T-helper 17 cell (primary cell): ENCODE data around the gene NXN. TPM values are rescaled to one million over a fixed set of nuclear protein-coding genes. Genes with fewer than 3 reads are reported as not detected.
"Not testable (repeated sequence)": the region's sequence is repeated elsewhere in the genome, so short reads cannot be mapped to it uniquely, and the experiment has no call there.

Source experiments
- ATAC-seq: fragments of 150-1000 bp; cut with Tn5 transposase; 2 replicates; pipeline ENCODE4 v1.10.0; 2021; ENCODE audit warnings: mild to moderate bottlenecking, moderate library complexity
- DNase-seq, 3 donors: peaks; one replicate each; pipeline versions ENCODE4 v3.0.0 to v3.0.0-alpha.2; 2020 to 2021
- H3K9me3 ChIP-seq: one replicate; pipeline ENCODE4 v1.7.0; 2013; ENCODE audit warnings: low read length, mild to moderate bottlenecking; ENCODE audit not compliant: control insufficient read depth, poor library complexity, severe bottlenecking
- H3K27ac Mint-ChIP-seq: one replicate; pipeline ENCODE4 v1.8.0; 2022; ENCODE audit warnings: mild to moderate bottlenecking, moderate library complexity, mixed read lengths
- H3K27me3 Mint-ChIP-seq: one replicate; pipeline ENCODE4 v1.8.0; 2022; ENCODE audit warnings: mixed read lengths
- H3K36me3 Mint-ChIP-seq: one replicate; pipeline ENCODE4 v1.8.0; 2022; ENCODE audit warnings: low read depth, mixed read lengths
- H3K4me1 Mint-ChIP-seq: one replicate; pipeline ENCODE4 v1.8.0; 2022; ENCODE audit warnings: mild to moderate bottlenecking, mixed read lengths
- H3K4me3 Mint-ChIP-seq: one replicate; pipeline ENCODE4 v1.8.0; 2022; ENCODE audit warnings: mild to moderate bottlenecking, moderate library complexity, mixed read lengths
- total RNA-seq, 4 donors: library from RNA in 2 of 4; stranded (reverse) in 2 of 4; gene quantifications; one replicate each; pipeline ENCODE4 v1.2.3 and lab custom pipeline; 2022 to 2026

Gene NXN
- total RNA-seq, 2 donors from 2014 or later, result 3.3 to 4.4 TPM

GRCh38 chr17:968812-969730 lies 10.5 kb downstream of the NXN start:
- Mint-ChIP-seq H3K36me3 (no peaks in the 10 kb centered on the region), H3K4me1 (peaks cover 11% of the 10 kb centered on the region), H3K27me3 (peaks cover 41% of the 10 kb centered on the region), H3K27ac (no peak overlapping the region), H3K4me3 (no peak overlapping the region)
- DNase-seq (no peak), ATAC-seq (no peak)
- H3K9me3 ChIP-seq, result no peaks in the 10 kb centered on the region

GRCh38 chr17:967122-967521 lies 12.5 kb downstream of the NXN start:
- Mint-ChIP-seq H3K4me1 (peaks cover 11% of the 10 kb centered on the region), H3K4me3 (no peak overlapping the region), H3K27me3 (peaks cover 33% of the 10 kb centered on the region), H3K27ac (no peak overlapping the region), H3K36me3 (no peaks in the 10 kb centered on the region)
- DNase-seq (no peak), ATAC-seq (no peak)
- H3K9me3 ChIP-seq, result no peaks in the 10 kb centered on the region

GRCh38 chr17:965311-965989 lies 14.1 kb downstream of the NXN start:
- Mint-ChIP-seq H3K36me3 (no peaks in the 10 kb centered on the region), H3K27ac (no peak overlapping the region), H3K4me3 (no peak overlapping the region), H3K4me1 (peaks cover 11% of the 10 kb centered on the region), H3K27me3 (peaks cover 38% of the 10 kb centered on the region)
- ATAC-seq (no peak), DNase-seq (no peak)
- H3K9me3 ChIP-seq, result no peaks in the 10 kb centered on the region

DNA sequence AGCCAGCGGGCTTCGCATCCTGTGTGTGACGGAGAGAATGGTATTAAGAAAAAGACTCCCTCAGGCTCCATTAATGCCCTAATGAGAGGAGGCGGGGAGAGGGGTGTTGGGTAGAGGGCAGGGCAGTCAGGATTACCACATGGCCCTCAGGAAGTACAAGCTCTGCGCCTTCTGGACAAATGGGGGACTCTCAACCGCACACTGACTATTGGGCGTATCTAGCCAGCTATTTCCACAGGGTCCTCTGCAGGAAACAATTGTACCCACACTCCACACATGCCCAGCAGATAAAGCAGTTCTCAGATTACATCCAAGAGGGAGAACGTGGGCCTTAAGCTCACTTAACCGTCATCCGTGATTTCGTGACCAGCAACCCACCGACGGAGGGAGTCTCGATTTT lies 14.7 kb downstream of the NXN start:
- H3K9me3 ChIP-seq, result no peaks in the 10 kb centered on the region
- Mint-ChIP-seq H3K36me3 (no peaks in the 10 kb centered on the region), H3K4me1 (peaks cover 11% of the 10 kb centered on the region), H3K27ac (no peak overlapping the region), H3K27me3 (peaks cover 36% of the 10 kb centered on the region), H3K4me3 (no peak overlapping the region)
- DNase-seq, result no peak
- ATAC-seq, result no peak

- peaks cover 23% of the 10 kb centered on the region for H3K27me3 Mint-ChIP-seq
- ATAC-seq (no peak), DNase-seq (no peak)
- no peaks in the 10 kb centered on the region for H3K36me3 Mint-ChIP-seq
- H3K4me3 Mint-ChIP-seq, result no peak overlapping the region
- H3K9me3 ChIP-seq, result no peaks in the 10 kb centered on the region
- no peak overlapping the region for H3K27ac Mint-ChIP-seq
- H3K4me1 Mint-ChIP-seq, result no peaks in the 10 kb centered on the region
These were observed 16.9 kb downstream of the NXN start for GRCh38 chr17:962670-963069.

DNA sequence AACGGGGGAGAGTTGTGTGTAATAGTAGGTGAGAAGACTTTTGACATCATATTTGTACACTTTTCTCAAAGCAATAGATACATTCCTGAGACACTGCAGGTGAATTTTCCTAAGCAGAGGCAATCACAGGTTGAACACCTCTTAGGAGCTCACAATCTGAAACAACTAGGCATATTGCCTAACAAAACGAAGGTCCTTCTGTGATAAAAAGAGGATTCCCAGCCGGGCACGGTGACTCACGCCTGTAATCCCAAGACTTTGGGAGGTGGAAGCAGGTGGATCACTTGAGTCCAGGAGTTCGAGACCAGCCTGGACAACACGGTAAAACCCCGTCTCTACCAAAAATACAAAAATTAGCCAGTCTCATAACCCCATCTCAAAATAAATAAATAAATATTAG lies 17.4 kb downstream of the NXN start:
- no peak overlapping the region for H3K4me3 Mint-ChIP-seq
- no peaks in the 10 kb centered on the region for H3K4me1 Mint-ChIP-seq
- DNase-seq (no peak), ATAC-seq (no peak)
- H3K27me3 Mint-ChIP-seq, result peaks cover 23% of the 10 kb centered on the region
- H3K36me3 Mint-ChIP-seq, result no peaks in the 10 kb centered on the region
- no peak overlapping the region for H3K27ac Mint-ChIP-seq
- no peaks in the 10 kb centered on the region for H3K9me3 ChIP-seq

GRCh38 chr17:958712-959451 lies 20.7 kb downstream of the NXN start:
- Mint-ChIP-seq H3K27ac (no peak overlapping the region), H3K36me3 (no peaks in the 10 kb centered on the region), H3K4me3 (no peak overlapping the region), H3K4me1 (no peaks in the 10 kb centered on the region), H3K27me3 (peaks cover 19% of the 10 kb centered on the region)
- H3K9me3 ChIP-seq, result no peaks in the 10 kb centered on the region
- no peak for ATAC-seq
- DNase-seq, result no peak

GRCh38 chr17:957856-958421 lies 21.6 kb downstream of the NXN start:
- H3K27me3 Mint-ChIP-seq, result peaks cover 19% of the 10 kb centered on the region
- H3K4me3 Mint-ChIP-seq, result no peak overlapping the region
- no peaks in the 10 kb centered on the region for H3K36me3 Mint-ChIP-seq
- H3K9me3 ChIP-seq, result no peaks in the 10 kb centered on the region
- H3K4me1 Mint-ChIP-seq, result no peaks in the 10 kb centered on the region
- H3K27ac Mint-ChIP-seq, result no peak overlapping the region
- ATAC-seq (no peak), DNase-seq (no peak)

- ATAC-seq, result no peak
- H3K27me3 Mint-ChIP-seq, result peaks cover 16% of the 10 kb centered on the region
- H3K4me3 Mint-ChIP-seq, result no peak overlapping the region
These were observed 22.7 kb downstream of the NXN start for GRCh38 chr17:956905-957304.

DNA sequence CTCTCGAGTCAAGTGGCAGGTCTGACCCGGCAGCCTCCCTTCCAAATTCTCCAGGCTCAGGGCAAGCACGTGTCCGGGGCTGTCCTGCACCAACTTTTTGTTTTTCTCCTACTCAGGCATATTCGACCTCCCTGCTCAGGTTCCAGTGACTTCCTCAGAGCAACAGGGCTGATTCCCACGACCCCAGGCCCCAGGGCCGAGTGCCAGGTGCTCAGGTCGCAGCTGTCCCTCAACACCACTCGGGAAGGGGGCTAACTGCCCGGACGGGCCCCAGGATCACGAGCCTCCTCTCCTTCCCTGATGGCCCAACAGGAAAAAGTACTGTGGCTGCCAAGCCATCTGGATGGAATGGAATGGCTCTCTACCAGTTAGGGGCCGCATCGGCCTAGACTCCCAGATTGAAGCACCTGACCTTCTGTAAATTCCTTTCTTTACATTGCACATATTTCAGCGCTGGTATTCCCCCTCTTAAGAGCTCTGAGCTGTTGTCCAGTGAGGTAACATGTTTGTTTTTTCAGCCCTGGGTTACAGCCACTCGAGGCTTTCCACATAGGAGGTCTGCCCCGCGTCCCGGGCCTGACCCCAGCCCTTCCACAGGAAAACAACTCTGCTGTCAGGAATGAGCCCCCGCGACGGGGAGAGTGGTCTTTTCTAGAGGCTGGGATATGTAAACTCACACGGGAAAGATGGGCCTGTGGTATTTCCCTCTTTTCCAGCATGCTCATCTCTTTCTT lies 25.0 kb downstream of the NXN start:
- Mint-ChIP-seq H3K27me3 (peaks cover 21% of the 10 kb centered on the region), H3K4me3 (no peak overlapping the region), H3K27ac (no peak overlapping the region), H3K36me3 (no peaks in the 10 kb centered on the region), H3K4me1 (no peaks in the 10 kb centered on the region)
- no peak for ATAC-seq
- no peak for DNase-seq
- no peaks in the 10 kb centered on the region for H3K9me3 ChIP-seq

More at GRCh38 chr17:956905-957304, 22.7 kb downstream of the NXN start:
- DNase-seq, result no peak
- no peaks in the 10 kb centered on the region for H3K36me3 Mint-ChIP-seq
- no peaks in the 10 kb centered on the region for H3K9me3 ChIP-seq
- no peak overlapping the region for H3K27ac Mint-ChIP-seq
- H3K4me1 Mint-ChIP-seq, result no peaks in the 10 kb centered on the region

- Mint-ChIP-seq H3K27ac (no peak overlapping the region), H3K4me1 (no peaks in the 10 kb centered on the region), H3K27me3 (peaks cover 21% of the 10 kb centered on the region), H3K4me3 (no peak overlapping the region), H3K36me3 (no peaks in the 10 kb centered on the region)
- no peak for ATAC-seq
- no peak for DNase-seq
- no peaks in the 10 kb centered on the region for H3K9me3 ChIP-seq
These were observed 25.8 kb downstream of the NXN start for GRCh38 chr17:953767-954166.

DNA sequence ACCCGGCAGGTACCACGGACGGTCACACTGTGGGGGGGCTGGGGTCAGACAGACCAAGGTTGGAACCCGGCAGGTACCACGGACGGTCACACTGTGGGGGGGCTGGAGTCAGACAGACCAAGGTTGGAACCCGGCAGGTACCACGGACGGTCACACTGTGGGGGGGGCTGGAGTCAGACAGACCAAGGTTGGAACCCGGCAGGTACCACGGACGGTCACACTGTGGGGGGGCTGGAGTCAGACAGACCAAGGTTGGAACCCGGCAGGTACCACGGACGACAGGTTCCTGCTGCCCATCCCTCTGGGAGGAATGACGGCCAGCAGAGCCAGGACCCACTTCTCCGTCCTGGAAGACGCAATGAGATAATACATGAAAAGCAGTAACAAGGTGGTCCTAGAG lies 27.0 kb downstream of the NXN start:
- peaks cover 14% of the 10 kb centered on the region for H3K27me3 Mint-ChIP-seq
- not testable (repeated sequence) for H3K27ac Mint-ChIP-seq, H3K36me3 Mint-ChIP-seq, ATAC-seq, H3K4me1 Mint-ChIP-seq, H3K9me3 ChIP-seq, DNase-seq, H3K4me3 Mint-ChIP-seq
